Left ventricle myocardium inferior (tissue), 1 donor: Measurements from ENCODE around the gene CCDC146. TPM values are rescaled to one million over a fixed set of nuclear protein-coding genes. Genes with fewer than 3 reads are reported as not detected.

Experiments
- DNase-seq: peaks from one replicate; pipeline ENCODE4 v3.0.0-alpha.2; 2020
- H3K27ac ChIP-seq: fragments of 200-600 bp; replicated peaks from 2 replicates; pipeline ENCODE4 v1.8.0; 2021
- H3K27me3 ChIP-seq: fragments of 200-600 bp; 2 replicates; pipeline ENCODE4 v1.8.0; 2021; ENCODE audit warnings: low read depth
- H3K36me3 ChIP-seq: fragments of 200-600 bp; 2 replicates; pipeline ENCODE4 v1.8.0; 2021
- H3K4me1 ChIP-seq: fragments of 200-600 bp; 2 replicates; pipeline ENCODE4 v1.8.0; 2021
- H3K4me3 ChIP-seq: fragments of 200-600 bp; 2 replicates; pipeline ENCODE4 v1.8.0; 2021; ENCODE audit warnings: mild to moderate bottlenecking, moderate library complexity
- H3K9me3 ChIP-seq: fragments of 200-600 bp; replicated peaks from 2 replicates; pipeline ENCODE4 v1.8.0; 2021
- intact Hi-C: fragments of 100-400 bp; cut with micrococcal nuclease; formaldehyde crosslinking; loops from one replicate; pipeline ENCODE4 v1.11.0; 2022
- total RNA-seq: library from RNA; stranded (reverse); fragmentation: NEBNext Ultra II Directional; extraction: Animal tissue kit (Norgen Biotek cat#: 25700); gene quantifications from one replicate; pipeline ENCODE4 v1.2.1, GENCODE V29; 2021
- TF ChIP-seq, protein P1 (sequence below): fragments of 200-600 bp; IDR thresholded peaks from 2 replicates; pipeline ENCODE4 v1.8.0; 2021; ENCODE audit warnings: antibody characterized with exemption, mild to moderate bottlenecking, borderline replicate concordance
- donor health status: DM: no; HTN: yes; CAD: no; lungs with severe emphysema.

The CCDC146 gene
- total RNA-seq, 1 donor from 2014 or later = 4.7 TPM

GRCh38 chr7:77242554-77242953 lies 120.1 kb downstream of the CCDC146 start:
- H3K9me3 ChIP-seq = no peaks in the 10 kb centered on the region

GRCh38 chr7:77244222-77244934 lies 122.0 kb downstream of the CCDC146 start:
- Histone ChIP-seq H3K9me3 (no peaks in the 10 kb centered on the region), H3K27me3 (no peaks in the 10 kb centered on the region), H3K36me3 (no peaks in the 10 kb centered on the region), H3K4me1 (peaks cover 37% of the 10 kb centered on the region), H3K4me3 (peak overlapping the region; percentile 57), H3K27ac (peak overlapping the region; percentile 72)
- intact Hi-C loops = no loop called here
- DNase-seq = no peak
- TF ChIP-seq, protein P1, sequence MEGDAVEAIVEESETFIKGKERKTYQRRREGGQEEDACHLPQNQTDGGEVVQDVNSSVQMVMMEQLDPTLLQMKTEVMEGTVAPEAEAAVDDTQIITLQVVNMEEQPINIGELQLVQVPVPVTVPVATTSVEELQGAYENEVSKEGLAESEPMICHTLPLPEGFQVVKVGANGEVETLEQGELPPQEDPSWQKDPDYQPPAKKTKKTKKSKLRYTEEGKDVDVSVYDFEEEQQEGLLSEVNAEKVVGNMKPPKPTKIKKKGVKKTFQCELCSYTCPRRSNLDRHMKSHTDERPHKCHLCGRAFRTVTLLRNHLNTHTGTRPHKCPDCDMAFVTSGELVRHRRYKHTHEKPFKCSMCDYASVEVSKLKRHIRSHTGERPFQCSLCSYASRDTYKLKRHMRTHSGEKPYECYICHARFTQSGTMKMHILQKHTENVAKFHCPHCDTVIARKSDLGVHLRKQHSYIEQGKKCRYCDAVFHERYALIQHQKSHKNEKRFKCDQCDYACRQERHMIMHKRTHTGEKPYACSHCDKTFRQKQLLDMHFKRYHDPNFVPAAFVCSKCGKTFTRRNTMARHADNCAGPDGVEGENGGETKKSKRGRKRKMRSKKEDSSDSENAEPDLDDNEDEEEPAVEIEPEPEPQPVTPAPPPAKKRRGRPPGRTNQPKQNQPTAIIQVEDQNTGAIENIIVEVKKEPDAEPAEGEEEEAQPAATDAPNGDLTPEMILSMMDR = no peak

More at GRCh38 chr7:77242554-77242953, 120.1 kb downstream of the CCDC146 start:
- TF ChIP-seq, protein P1 = no peak
- Histone ChIP-seq H3K27me3 (no peaks in the 10 kb centered on the region), H3K27ac (peak overlapping the region; percentile 72), H3K4me1 (peaks cover 54% of the 10 kb centered on the region), H3K4me3 (peak overlapping the region; percentile 57), H3K36me3 (peaks cover under 1% of the 10 kb centered on the region)
- intact Hi-C loops = no loop called here
- no peak for DNase-seq

DNA sequence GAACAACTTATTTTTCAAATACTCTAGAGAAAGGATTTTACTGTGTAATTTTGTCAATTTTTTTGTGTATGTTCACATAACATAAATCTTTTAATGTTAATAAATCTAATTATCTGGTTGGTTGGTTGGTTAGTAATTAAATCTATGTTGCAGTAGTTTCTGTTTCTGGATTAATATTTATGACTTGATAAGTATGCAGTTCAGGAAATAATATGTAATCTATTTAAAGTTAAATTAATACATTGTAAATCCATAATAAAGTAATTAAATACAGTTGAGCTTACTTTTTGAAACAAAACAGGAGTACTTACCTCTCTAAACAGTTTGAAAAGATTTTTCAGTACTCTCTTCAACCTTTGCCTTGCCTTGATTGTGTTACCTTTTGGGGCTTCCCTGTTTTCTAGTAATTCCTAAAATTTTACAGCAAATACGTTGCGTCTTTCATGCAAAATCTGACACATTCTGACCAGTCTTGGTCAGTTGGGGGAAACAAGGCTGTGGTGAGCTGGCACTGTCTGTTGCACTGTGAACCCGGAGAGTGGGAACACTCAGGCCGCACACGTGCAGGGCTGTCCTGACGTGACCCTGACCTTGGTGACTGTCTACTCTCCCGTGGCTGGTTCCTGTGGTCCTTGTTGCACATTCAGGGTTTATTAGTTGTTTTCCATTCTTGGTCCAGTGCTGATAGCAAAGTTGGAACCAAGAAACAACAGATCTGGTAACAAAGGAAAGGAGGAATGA lies 122.8 kb downstream of the CCDC146 start:
- Histone ChIP-seq H3K27ac (peak overlapping the region; percentile 72), H3K36me3 (no peaks in the 10 kb centered on the region), H3K4me3 (peak overlapping the region; percentile 57), H3K4me1 (peaks cover 37% of the 10 kb centered on the region), H3K27me3 (no peaks in the 10 kb centered on the region), H3K9me3 (no peaks in the 10 kb centered on the region)
- peak; percentile 57 for DNase-seq
- intact Hi-C loops = no loop called here
- TF ChIP-seq, protein P1 = no peak

GRCh38 chr7:77246026-77246640 lies 123.7 kb downstream of the CCDC146 start:
- DNase-seq = no peak
- Histone ChIP-seq H3K4me1 (peaks cover 37% of the 10 kb centered on the region), H3K9me3 (no peaks in the 10 kb centered on the region), H3K36me3 (no peaks in the 10 kb centered on the region), H3K4me3 (peak overlapping the region; percentile 57), H3K27me3 (no peaks in the 10 kb centered on the region), H3K27ac (peak overlapping the region; percentile 72)
- intact Hi-C loops = no loop called here
- TF ChIP-seq, protein P1 = no peak

- no peaks in the 10 kb centered on the region for H3K36me3 ChIP-seq
- peaks cover 37% of the 10 kb centered on the region for H3K4me1 ChIP-seq
- TF ChIP-seq, protein P1 = peak; percentile 83
- peak; percentile 68 for DNase-seq
- H3K27me3 ChIP-seq = no peaks in the 10 kb centered on the region
- no peak overlapping the region for H3K4me3 ChIP-seq
- no peak overlapping the region for H3K27ac ChIP-seq
- no peaks in the 10 kb centered on the region for H3K9me3 ChIP-seq
- intact Hi-C loops = no loop called here
These were observed 124.9 kb downstream of the CCDC146 start for GRCh38 chr7:77247206-77247850.
